Measurements from ENCODE around the gene DNAH17. TPM values are rescaled to one million over a fixed set of nuclear protein-coding genes. Genes with fewer than 3 reads are reported as not detected.

Gene DNAH17
- total RNA-seq, 8 experiments from 2014 or later: 0.27 to 1.9 (median 0.67) TPM

DNA sequence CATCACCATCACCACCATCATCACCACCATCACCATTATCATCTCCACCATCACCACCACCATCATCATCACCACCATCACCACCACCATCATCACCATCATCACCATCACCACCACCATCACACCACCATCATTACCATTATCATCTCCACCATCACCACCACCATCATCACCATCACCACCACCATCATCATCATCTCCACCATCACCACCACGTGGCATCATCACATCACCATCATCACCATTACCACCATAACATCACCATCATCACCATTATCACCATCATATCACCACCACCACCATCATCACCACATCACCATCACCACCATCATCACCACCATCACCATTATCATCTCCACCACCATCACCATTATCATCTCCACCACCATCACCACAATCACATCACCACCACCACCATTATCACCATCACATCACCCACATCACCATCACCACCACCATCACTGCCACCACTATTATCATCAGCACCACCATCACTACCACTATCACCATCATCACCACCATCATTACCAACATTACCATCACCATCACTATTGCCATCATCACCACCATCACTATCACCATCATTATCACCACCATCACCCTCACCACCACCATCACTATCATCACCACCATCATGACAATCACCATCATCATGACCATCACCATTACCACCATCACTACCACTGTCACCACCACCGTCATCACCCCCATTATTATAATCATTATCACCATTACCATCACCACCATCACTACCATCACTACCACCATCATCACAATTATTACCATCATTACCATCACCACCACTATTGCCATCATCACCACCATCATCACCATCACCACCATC, 99.1 kb downstream of the DNAH17 start:
- in situ Hi-C loops (cut with MboI; ENCODE audit: low pct_unique_long_range_greater_than_20kb in 2 of 9, low sequenced_read_pairs in 9 of 9, unreplicated experiment in 9 of 9): loop anchor here in 1 of 9 experiments (25.0 kb wide), 1 partner anchor 234 kb away; no protein-coding TSS in a partner anchor
- WGBS, 10 experiments: 15 to 100% (median 71%) methylated on average over 1 to 2 of the region's 2 CpGs; no CpG with 5 or more reads in 3 of the 10 experiments
- H3K4me1 ChIP-seq (replicated peaks in 1 of 2): peaks cover 0 to 6% of the 10 kb centered on the region in 2 donors
- no peak overlapping the region for H3K4me3 ChIP-seq
- ATAC-seq (replicated peaks in 6 of 8): no peak
- H3K27ac ChIP-seq: no peak overlapping the region

DNA sequence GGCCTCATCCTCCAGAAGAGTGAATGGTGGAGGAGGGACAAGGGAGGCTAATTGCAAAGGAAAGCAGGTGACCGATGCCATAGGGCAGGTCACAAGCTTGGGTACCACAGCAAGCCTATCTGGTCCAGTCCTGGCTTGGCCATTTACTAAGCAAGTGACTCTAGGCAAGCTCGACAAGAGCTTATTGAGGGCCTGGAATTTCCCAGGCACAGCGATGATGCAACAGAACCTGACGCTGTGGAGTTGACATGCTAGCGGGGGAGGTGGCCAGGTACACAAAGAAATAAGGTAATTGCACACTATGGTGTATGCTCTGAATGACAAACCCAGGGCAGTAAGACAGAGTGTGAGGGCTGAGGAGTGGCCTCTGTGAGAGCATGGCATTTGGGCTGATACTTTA, 100.2 kb downstream of the DNAH17 start:
- peak in 1 of 8 experiments; percentile 20 for ATAC-seq (replicated peaks in 6 of 8)
- Histone ChIP-seq H3K4me1 (replicated peaks in 1 of 2) (peaks cover 0 to 6% of the 10 kb centered on the region in 2 donors), H3K4me3 (no peak overlapping the region), H3K27ac (no peak overlapping the region)
- in situ Hi-C loops (cut with MboI; ENCODE audit: low pct_unique_long_range_greater_than_20kb in 2 of 9, low sequenced_read_pairs in 9 of 9, unreplicated experiment in 9 of 9): loop anchor here in 1 of 9 experiments (25.0 kb wide), 1 partner anchor 235 kb away; no protein-coding TSS in a partner anchor
- 60 to 97% (median 77%) methylated on average over 1 to 4 of the region's 5 CpGs; no CpG with 5 or more reads in 3 of the 10 experiments for WGBS, 10 experiments

DNA sequence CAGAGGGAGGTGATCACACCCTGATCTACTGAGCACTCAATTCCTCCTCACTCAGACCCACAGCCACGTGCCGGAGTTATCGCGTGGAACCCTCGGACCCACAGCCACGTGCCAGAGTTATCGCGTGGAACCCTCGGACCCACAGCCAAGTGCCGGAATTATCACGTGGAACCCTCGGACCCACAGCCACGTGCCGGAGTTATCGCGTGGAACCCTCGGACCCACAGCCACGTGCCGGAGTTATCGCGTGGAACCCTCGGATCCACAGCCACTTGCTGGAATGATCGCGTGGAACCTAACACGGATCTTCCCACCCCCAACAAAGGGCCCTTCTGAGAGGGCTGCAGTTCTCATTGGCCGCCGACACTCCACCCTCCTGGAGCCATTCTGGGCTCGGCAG, 101.0 kb downstream of the DNAH17 start:
- H3K4me1 ChIP-seq (replicated peaks in 1 of 2): peaks cover 0 to 6% of the 10 kb centered on the region in 2 donors
- no peak overlapping the region for H3K27ac ChIP-seq
- in situ Hi-C loops (cut with MboI; ENCODE audit: low pct_unique_long_range_greater_than_20kb in 2 of 9, low sequenced_read_pairs in 9 of 9, unreplicated experiment in 9 of 9): loop anchor here in 1 of 9 experiments (25.0 kb wide), 1 partner anchor 236 kb away; no protein-coding TSS in a partner anchor
- no peak overlapping the region for H3K4me3 ChIP-seq
- 83 to 100% (median 93%) methylated on average over 2 to 14 of the region's 28 CpGs; no CpG with 5 or more reads in 6 of the 10 experiments for WGBS, 10 experiments
- ATAC-seq (replicated peaks in 6 of 8): no peak

DNA sequence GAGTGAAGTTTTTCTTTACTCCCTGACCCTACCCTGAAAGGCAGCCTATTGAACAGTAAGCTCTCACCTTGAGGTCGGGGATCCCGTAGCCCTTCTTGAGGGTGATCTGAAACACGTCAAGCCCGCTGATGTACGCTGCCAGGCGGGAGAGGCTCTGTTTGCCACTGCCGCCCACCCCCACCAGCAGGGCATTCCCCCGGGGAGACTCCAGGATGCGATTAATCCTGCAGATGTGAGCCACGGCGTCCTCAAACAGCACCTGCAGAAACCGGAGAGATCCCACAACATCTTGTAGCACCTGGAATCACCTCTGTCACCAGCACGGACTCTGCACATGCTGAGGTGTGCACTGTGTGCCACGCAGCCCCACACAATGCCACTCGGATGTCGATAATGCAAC, 102.0 kb downstream of the DNAH17 start:
- ATAC-seq (replicated peaks in 6 of 8): no peak
- Histone ChIP-seq H3K27ac (no peak overlapping the region), H3K4me3 (no peak overlapping the region), H3K4me1 (replicated peaks in 1 of 2) (peaks cover 0 to 6% of the 10 kb centered on the region in 2 donors)
- 43 to 100% (median 65%) methylated on average over 2 to 7 of the region's 16 CpGs; no CpG with 5 or more reads in 6 of the 10 experiments for WGBS, 10 experiments
- in situ Hi-C loops (cut with MboI; ENCODE audit: low pct_unique_long_range_greater_than_20kb in 2 of 9, low sequenced_read_pairs in 9 of 9, unreplicated experiment in 9 of 9): loop anchor here in 1 of 9 experiments (25.0 kb wide), 1 partner anchor 237 kb away; no protein-coding TSS in a partner anchor

DNA sequence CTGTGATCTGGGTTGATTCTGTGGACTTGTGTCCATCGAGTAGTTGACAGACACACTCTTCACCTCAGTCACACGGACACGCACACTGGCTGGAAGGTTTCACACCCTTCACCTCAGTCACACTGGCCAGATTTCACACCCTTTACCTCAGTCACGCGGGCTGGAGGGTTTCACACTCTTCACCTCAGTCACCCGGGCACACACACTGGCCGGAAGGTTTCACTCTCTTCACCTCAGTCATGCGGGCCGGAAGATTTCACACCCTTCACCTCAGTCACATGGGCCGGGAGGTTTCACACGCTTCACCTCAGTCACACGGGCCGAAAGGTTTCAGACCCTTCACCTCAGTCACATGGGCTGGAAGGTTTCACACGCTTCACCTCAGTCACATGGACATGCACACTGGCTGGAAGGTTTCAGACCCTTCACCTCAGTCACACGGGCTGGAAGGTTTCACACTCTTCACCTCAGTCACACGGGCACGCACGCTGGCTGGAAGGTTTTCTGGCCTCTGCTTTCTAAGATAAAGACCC, 102.5 kb downstream of the DNAH17 start:
- ATAC-seq (replicated peaks in 6 of 8): no peak
- H3K4me1 ChIP-seq (replicated peaks in 1 of 2): peaks cover 0 to 6% of the 10 kb centered on the region in 2 donors
- 0 to 94% (median 80%) methylated on average over 1 to 9 of the region's 18 CpGs; no CpG with 5 or more reads in 3 of the 10 experiments for WGBS, 10 experiments
- H3K27ac ChIP-seq: no peak overlapping the region
- in situ Hi-C loops (cut with MboI; ENCODE audit: low pct_unique_long_range_greater_than_20kb in 2 of 9, low sequenced_read_pairs in 9 of 9, unreplicated experiment in 9 of 9): loop anchor here in 1 of 9 experiments (25.0 kb wide), 1 partner anchor 238 kb away; no protein-coding TSS in a partner anchor
- no peak overlapping the region for H3K4me3 ChIP-seq

DNA sequence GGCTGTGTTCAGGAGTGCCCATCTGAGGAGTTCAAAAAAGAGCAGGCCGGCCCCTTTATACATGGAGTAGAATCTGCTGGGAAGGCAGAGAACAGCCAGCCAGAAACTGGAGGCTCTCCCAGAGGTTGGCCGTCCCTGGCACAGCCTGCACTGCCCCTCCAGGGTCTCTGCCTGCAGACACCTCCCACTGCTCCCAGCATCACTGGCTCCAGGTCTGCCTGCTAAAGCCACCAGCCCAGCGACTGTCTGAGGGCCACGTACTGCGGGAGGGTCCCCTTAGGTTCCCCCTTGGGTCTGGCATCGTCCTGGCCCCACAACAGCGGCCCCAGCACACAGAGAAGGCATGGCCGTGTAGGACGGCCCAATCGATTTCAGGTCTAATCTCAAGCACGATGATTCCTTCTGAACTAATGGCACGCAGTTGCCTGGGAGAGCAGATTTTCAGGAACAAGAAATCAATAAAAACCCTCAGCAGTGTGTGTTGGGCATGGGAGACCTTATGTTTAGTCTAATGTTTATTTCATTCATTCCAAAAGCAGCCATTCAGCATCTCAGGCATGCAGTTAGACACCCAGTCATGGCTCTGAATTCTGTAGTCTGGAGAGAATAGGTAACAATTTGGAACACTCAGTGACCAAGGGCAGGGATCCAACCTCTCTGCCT, 103.1 kb downstream of the DNAH17 start:
- in situ Hi-C loops (cut with MboI; ENCODE audit: low pct_unique_long_range_greater_than_20kb in 2 of 9, low sequenced_read_pairs in 9 of 9, unreplicated experiment in 9 of 9): no loop called here
- Histone ChIP-seq H3K27ac (no peak overlapping the region), H3K4me1 (replicated peaks in 1 of 2) (peaks cover 0 to 6% of the 10 kb centered on the region in 2 donors), H3K4me3 (no peak overlapping the region)
- 65 to 100% (median 81%) methylated on average over 1 to 10 of the region's 12 CpGs; no CpG with 5 or more reads in 5 of the 10 experiments for WGBS, 10 experiments
- peak in 5 of 8 experiments; percentile 13 to 59 (median 24) for ATAC-seq (replicated peaks in 6 of 8)

DNA sequence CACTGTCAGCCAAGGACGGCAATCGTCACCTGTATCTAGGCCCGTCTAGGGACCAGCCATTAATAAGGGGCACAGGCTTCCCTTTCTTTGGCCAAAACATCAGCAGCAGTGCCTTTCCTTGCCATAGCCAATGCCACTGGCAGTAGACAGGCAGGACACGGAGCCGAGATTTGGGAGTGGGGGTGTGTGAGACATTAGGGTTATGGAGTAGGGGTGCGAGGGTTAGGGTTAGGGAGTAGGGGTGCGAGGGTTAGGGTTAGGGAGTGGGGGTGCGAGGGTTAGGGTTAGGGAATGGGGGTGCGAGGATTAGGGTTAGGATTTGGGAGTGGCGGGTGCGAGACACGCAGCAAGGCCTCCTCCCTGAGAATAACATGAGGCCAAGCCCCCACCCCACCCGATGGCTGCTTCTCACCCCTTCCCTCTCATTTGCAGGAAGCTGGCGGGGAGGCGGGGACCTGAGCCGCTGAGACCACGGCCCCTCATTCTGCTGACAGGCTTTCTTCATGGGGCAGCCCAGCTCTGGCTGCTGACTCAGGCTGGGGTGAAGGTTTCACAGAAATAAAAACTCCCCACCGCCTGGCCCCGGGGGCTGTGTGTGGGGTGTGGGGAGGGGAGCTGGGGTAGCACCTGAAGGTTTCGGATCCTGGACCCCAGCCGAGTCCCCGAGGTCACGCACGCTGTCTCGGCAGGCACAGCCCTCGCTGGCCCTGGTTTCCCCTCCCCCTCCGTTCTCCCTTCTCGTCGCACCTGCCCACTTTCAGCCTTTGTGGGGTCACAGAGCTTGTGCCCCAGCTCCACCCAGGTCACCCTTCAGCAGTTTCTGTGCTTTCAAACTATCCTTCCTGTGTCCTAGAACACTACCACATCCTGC, 104.9 kb downstream of the DNAH17 start:
- in situ Hi-C loops (cut with MboI; ENCODE audit: low pct_unique_long_range_greater_than_20kb in 2 of 9, low sequenced_read_pairs in 9 of 9, unreplicated experiment in 9 of 9): no loop called here
- H3K4me3 ChIP-seq: no peak overlapping the region
- no CpG with 5 or more reads among the region's 29 CpGs for WGBS, 10 experiments
- peaks cover 0 to 6% of the 10 kb centered on the region in 2 donors for H3K4me1 ChIP-seq (replicated peaks in 1 of 2)
- ATAC-seq (replicated peaks in 6 of 8): peak in 1 of 8 experiments; percentile 12
- no peak overlapping the region for H3K27ac ChIP-seq

DNA sequence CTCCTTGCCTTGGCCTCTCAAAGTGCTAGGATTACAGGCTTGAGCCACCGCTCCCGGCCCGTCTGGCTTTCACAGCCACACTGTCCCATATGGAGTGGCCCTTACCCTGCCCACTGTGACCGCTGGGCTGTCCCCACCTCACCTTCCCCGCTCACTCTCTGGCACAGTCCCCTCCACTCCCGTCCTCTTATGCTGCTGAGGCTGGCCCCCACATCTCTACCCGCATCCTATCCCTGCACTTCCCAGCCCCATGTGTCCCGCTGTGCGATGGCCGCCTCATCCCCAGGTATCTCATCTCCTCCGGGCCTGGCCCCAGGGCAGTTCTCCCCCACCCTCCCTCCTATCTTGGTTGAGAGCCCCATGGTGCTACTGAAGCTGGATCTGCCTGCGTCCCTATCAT, 105.6 kb downstream of the DNAH17 start:
- Histone ChIP-seq H3K4me3 (no peak overlapping the region), H3K27ac (no peak overlapping the region), H3K4me1 (replicated peaks in 1 of 2) (peaks cover 0 to 6% of the 10 kb centered on the region in 2 donors)
- in situ Hi-C loops (cut with MboI; ENCODE audit: low pct_unique_long_range_greater_than_20kb in 2 of 9, low sequenced_read_pairs in 9 of 9, unreplicated experiment in 9 of 9): no loop called here
- WGBS, 10 experiments: no CpG with 5 or more reads among the region's 12 CpGs
- peak in 2 of 8 experiments; percentile 10 to 23 for ATAC-seq (replicated peaks in 6 of 8)

DNA sequence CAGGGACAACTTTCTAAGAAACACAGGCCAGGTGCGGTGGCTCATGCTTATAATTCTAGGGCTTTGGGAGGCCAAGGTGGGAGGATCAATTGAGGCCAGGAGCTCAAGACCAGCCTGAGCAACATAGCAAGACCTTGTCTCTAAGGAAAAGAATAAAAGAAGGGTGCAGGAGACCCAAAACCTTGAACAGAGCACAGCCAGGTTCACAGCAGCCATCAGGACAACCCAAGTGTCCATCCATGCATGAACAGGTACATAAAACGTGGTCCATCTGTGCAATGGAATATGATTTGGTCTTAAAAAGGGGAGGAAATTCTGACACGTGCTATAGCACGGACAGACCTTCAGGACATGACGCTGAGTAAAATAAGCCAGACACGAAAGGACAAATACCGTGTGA, 107.8 kb downstream of the DNAH17 start:
- no peak for ATAC-seq (replicated peaks in 6 of 8)
- Histone ChIP-seq H3K27ac (no peak overlapping the region), H3K4me3 (no peak overlapping the region), H3K4me1 (replicated peaks in 1 of 2) (peaks cover 0 to 5% of the 10 kb centered on the region in 2 donors)
- 45 to 90% (median 80%) methylated on average over 2 to 6 of the region's 7 CpGs; no CpG with 5 or more reads in 4 of the 10 experiments for WGBS, 10 experiments
- in situ Hi-C loops (cut with MboI; ENCODE audit: low pct_unique_long_range_greater_than_20kb in 2 of 9, low sequenced_read_pairs in 9 of 9, unreplicated experiment in 9 of 9): no loop called here

DNA sequence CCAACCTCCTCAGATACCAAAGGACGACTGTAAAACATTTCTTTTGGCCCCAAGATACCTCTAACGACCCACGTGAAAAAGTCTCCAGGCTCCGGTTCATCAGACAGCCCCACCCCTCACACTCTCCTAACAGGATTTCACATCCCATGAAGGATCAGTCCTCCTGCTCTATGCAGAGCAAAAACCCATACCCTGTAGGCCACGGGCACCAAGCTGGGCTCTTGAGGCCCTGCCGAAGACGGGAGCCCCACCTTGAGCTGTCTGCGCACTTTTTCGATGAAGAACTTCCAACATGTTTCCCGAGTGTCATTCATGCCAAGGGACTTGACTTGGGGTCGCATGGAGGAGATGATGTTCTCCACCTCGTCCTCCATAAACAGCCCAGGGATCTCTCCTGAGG, 108.8 kb downstream of the DNAH17 start:
- Histone ChIP-seq H3K27ac (no peak overlapping the region), H3K4me1 (replicated peaks in 1 of 2) (no peaks in the 10 kb centered on the region), H3K4me3 (no peak overlapping the region)
- in situ Hi-C loops (cut with MboI; ENCODE audit: low pct_unique_long_range_greater_than_20kb in 2 of 9, low sequenced_read_pairs in 9 of 9, unreplicated experiment in 9 of 9): no loop called here
- no peak for ATAC-seq (replicated peaks in 6 of 8)
- WGBS, 10 experiments: 20 to 95% (median 62%) methylated on average over 1 to 4 of the region's 12 CpGs; no CpG with 5 or more reads in 3 of the 10 experiments

DNA sequence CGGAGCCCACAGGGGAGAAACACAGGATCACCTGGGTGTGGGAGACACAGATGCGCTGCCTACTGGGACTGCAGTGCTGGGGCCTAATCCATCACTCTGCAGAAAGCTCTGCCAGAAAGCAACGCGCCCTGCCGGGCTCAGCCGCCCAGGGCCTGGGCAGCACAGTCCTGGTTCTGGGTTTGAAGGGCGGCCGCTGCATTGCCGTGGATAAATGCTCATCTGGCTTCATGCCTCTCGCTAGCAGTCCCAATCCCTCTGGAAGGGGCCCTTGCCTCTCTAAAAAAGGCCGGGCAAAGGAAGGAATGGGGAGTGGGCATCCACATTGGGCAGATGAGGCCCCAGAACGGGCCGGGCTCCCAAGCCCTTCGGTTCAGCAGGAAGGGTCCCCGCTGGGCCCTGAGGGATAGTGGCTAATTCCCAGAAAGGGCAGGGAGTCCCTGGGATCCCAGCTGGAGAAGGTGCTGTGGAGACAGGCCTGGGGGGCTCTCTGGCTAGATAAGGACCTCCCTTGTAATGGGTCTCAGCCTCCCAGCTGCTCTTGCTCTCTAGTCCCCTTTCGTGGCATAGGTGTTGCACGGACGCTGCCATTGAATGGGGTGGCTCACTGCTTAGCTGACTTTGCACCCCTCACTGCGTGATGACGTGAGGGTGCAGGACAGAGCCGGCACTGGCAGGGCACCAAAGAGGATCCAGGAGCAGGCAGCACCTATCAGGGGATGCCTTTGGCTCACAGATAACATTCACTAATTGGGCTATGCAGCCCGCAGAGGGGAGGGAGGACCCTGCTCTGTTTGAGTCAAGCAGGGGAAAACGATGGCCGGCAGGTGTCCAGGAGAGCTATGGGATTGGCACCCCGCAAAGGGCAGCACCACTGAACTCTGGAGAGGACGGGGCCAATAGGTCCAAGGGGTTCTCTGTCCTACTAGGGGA, 110.1 kb downstream of the DNAH17 start:
- peak in 1 of 8 experiments; percentile 32 for ATAC-seq (replicated peaks in 6 of 8)
- WGBS, 10 experiments: 74 to 100% (median 83%) methylated on average over 2 to 11 of the region's 26 CpGs; no CpG with 5 or more reads in 3 of the 10 experiments
- Histone ChIP-seq H3K4me1 (replicated peaks in 1 of 2) (no peaks in the 10 kb centered on the region), H3K27ac (no peak overlapping the region), H3K4me3 (no peak overlapping the region)
- in situ Hi-C loops (cut with MboI; ENCODE audit: low pct_unique_long_range_greater_than_20kb in 2 of 9, low sequenced_read_pairs in 9 of 9, unreplicated experiment in 9 of 9): no loop called here
